NCI-H2107 (cell line): ENCODE data around the gene TAF1L.

ENCODE experiments used
- DNase-seq: peaks from one replicate; lab custom pipeline; 2025; lab: John Stamatoyannopoulos, UW

The TAF1L gene

GRCh38 chr9:32590898-32591297, 44.6 kb downstream of the TAF1L start:
- no peak for DNase-seq

DNA sequence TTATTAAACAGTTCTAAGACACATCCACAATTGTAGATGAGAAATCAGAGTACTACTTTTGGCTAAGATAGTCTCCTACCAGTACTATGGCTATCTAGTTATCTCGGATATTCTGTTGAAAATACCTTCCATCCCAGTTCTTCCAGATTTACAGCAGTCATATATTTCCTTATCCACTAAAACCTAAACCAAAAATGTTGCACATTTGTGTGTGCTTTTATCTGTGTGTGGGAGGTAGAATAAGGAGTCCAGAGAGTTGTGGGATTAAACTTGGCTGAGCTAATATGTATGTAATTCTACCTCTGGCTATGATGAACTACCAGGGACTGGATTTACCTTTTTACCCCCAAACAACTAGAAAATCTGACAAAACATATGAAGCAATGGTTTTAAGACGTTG, 45.0 kb downstream of the TAF1L start:
- DNase-seq = no peak

GRCh38 chr9:32589083-32589723, 46.3 kb downstream of the TAF1L start:
- DNase-seq = peak; percentile 12

- no peak for DNase-seq
Measured at GRCh38 chr9:32587901-32588300, 47.6 kb downstream of the TAF1L start.

DNA sequence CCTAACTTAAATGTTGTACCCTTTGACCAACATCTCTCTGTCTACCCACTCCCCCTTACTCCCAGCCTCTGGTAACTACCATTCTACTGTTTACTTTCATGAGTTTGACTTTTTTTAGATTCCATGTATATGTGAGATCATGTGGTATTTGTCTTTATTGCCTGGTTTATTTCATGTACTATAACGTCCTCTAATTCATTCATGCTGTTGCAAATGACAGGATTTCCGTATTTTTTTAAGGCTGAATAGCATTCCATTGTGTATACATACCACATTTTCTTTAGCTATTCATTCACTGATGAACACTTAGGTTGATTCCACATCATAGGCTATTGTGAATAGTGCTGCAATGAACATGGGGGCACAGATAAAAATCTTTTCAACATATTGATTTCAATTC, 50.7 kb downstream of the TAF1L start:
- no peak for DNase-seq

DNA sequence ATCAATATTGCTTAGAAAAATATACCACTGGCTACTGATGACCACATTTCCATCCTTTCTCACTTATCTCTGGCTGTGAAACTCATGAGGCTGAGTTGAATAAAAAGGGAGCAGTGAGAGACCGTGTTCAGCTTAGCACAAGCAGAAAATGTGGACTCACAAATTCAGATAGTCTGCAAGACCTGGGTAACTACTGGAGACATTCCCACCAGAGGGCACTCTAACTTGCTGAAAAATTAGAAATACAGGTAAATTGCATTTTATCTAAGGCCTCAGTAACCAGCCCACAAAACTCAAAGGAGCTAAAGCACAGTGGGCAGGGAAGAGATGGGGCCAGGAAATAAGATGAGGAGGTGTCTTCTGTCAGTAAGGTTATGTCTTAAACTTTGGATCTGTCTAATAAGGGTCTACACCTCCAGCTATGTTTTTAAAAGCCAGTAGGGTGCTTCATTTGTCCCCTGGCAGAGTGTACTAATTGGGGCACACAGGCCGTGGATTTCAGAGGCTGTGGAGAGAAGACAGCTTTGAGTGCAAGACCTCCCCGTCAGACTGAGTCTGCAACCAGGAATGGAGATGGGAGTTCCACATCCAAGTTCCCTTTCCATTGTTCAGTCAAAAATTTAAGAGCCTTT, 53.8 kb downstream of the TAF1L start:
- DNase-seq = peak; percentile 18

DNA sequence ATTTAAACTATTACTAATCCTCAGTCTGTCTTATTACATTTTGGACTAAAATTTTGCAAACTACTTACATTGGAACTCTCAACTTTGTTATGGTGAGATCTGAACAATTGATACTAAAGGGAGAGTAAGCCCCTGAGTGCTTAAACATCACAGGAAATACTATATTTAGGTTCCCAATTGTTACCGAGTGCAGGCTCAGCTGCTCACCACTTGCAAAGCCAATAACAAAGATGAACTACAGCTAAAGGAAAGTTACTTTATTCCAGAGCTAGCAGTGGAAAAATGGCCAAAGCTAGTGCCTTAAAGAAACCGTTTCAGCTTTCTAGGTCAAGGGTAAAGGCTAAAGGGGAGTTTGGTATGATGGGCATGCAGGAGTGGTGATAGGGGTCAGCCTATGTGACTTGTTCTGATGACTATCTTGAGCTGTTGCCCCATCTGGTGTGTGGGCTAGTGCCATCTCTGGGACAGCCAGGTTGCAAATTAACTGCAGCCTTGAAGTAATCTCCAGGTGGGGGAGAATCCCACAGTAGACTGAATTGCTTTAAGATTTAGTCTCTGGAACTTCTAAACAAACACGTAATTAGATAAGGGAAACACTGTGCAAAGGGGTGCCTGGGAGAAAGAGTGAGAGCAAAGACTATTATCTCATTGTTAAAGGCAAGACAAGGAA, 54.7 kb downstream of the TAF1L start:
- DNase-seq = no peak

DNA sequence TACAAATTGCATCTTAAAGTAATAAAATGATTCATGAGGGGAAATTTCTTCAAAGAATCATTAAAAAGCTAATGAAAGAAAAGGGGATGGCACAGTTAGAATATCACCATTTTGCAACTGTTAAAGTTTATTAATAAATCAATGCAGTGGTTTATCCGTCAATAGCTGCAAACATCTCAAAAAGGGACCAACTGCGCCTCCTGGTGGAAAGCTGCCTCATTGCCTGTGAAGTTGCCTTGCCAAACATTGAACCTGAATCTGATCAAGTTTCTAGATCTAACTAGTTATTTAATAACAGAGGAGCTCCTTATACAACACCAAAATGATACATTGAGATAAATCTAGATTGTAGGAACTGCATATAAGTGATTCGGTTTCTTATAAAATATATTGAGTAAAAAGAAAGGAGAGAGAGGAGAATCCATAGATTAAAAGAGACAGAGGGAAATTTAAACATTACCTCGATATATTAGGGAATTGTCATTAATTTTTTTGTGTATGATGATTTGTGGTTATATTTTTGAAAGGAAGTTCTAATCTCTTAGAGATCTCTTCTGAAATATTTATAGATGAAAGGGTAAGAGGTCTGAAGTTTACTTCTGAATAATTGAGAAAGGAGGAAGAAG, 55.6 kb downstream of the TAF1L start:
- peak; percentile 16 for DNase-seq
